T-helper 1 cell treated with Interleukin-12 subunit alpha and Interleukin-12 subunit beta and Interleukin-4 antibody, amounts not matched to agents 30 ng/mL and 1 ng/mL, for 36 hours (primary cell): ENCODE data around the gene GPATCH8. TPM values are rescaled to one million over a fixed set of nuclear protein-coding genes. Genes with fewer than 3 reads are reported as not detected.
"Not testable (repeated sequence)": the region's sequence is repeated elsewhere in the genome, so short reads cannot be mapped to it uniquely, and the experiment has no call there.

Experiments
- intact Hi-C: fragments of 100-400 bp; cut with micrococcal nuclease; formaldehyde crosslinking; loops from one replicate; pipeline ENCODE4 v1.15.1; 2024
- total RNA-seq: library from RNA; stranded (reverse); gene quantifications from 2 replicates; pipeline ENCODE4 v1.2.3, GENCODE V29; 2022

GPATCH8 gene
- total RNA-seq, 1 donor from 2014 or later, result 50.8 TPM

DNA sequence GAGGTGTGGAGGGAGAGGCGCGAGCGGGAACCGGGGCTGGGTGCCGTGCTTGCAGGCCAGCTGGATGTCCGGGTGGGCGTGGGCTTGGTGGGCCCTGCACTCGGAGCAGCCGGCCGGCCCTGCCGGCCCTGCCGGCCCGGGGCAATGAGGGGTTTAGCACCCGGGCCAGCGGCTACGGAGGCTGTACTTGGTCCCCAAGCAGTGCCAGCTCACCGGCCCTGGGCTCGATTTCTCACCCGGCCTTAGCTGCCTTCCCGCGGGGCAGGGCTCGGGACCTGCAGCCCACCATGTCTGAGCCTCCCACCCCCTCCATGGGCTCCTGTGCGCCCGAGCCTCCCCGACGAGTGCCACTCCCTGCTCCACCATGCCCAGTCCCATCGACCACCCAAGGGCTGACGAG is 24.7 kb upstream of the GPATCH8 start:
- intact Hi-C loops, result no loop called here

DNA sequence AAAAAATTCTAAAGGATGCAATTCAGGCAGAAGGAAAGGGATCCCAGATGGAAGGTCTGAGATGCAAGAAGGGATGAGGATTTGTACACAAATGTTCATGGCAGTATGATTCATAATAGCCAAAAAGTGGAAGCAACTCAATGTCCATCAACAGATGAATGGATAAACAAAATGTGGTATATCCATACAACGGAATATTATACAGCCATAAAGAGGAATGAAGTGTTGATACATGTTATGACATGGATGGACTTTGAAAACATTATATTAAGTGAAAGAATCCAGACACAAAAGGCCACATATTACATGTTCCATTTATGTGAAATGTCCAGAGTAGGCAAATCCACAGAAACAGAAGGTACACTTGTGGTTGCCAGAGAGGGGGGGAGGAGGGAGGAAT is 23.9 kb upstream of the GPATCH8 start:
- intact Hi-C loops, result no loop called here

DNA sequence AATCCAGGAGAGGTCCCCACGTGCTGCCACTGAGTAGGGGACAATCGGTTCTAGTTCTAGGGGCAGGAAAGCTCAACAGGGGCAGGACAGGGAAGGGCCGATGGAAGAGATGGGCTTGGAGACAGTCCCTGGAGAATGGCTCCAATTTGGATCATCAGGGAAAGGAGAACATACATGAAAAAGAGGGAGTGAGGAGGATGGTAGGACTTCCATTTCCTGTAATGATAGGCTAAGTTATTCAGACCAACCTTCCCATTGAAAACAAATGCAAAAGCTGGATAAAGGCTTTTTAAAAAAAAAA is 20.4 kb upstream of the GPATCH8 start:
- intact Hi-C loops, result no loop called here

DNA sequence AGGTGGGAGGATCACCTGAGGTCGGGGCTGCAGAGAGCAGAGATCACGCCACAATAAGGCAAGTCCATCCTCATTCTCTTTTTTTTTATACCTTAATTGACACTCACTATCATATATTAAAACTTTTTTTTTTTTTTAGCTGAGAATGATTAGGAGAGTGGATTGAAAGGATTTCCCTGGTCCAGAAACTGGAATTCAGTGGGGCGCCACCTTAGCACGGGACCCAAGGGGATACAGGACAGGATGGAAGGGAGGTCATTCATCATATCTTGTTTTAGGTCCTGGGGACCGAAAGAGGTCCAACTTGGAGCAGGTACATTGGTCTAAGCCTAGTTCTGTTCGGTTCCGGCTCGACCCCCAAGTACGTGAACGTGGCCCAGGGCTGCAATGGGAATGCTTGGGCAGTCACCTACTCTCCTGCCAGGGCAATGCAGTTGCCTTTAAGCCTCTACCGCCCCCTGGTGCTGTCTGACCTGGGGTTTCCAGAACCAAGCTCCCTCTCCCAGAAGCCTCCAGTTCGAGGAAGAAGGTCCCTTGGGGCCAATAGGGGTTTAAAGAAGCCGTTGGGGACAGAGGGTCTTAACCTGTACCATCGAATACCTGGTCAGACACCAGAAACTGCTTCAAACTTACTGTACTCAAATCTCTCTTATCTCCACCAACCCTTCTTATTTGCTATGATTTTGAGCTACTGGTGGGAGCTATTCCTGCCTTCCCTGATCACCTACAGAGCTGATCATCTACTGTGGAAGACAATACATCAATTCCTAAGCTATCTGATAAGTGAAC is 19.9 kb upstream of the GPATCH8 start:
- intact Hi-C loops, result no loop called here

DNA sequence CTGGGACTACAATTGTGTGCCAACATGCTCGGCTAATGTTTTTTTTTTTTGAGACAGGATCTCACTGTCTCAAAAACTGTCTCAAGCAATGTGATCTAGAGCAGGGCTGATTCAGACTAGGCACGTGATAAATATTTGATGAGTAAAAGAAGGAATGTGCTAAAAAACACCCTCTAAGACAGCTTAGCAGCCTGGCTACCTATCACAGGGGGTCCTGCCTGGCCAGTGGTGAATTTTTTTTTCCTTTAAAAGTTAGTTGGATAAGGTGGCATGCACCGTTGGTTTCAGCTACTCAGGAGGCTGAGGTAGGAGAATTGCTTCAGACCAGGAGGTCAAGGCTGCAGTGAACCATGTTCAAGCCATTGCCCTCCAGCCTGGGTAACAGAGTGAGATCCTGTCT is 14.8 kb upstream of the GPATCH8 start:
- intact Hi-C loops, result no loop called here

DNA sequence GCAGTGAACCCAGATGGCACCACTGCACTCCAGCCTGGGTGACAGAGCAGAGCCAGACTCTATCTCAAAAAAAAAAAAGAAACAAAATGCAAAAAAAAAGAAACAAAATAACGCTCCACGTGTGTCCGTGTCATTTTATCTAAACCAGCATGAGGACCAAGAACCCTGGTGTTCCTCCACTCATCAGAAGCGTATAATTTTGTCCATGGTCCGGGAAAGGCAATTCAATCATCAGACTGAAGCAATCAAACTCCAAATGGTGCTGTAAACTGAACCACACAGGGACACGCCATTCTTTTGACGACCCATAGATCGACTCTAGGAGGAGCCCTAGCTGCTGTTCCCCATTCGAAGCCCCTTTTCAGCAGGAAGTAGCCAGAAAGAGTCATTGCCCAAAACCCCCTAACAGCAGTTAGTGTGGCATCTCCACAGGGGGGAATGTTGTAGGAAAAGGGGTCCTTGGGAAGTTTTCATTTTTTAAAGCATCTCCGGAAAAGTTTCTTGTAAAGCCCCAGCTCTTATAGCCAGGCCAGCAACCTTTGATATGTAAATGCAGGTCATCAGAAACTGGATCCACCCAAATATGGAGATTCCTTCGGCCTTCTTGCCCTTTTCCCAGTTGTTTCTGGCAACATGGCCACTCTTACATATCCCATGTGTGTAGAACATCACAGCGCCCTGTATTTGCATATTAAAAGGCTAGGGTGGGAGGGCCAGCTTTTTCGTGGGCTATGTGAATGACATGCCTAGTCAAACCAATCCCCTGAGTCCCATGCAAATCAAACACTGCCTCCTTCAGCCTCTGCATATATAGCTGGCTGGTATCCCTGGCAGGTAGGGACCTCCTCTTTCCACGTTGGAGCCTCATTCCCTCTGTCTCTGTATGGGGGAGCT is 8.3 kb upstream of the GPATCH8 start:
- intact Hi-C loops, result not testable (repeated sequence)

DNA sequence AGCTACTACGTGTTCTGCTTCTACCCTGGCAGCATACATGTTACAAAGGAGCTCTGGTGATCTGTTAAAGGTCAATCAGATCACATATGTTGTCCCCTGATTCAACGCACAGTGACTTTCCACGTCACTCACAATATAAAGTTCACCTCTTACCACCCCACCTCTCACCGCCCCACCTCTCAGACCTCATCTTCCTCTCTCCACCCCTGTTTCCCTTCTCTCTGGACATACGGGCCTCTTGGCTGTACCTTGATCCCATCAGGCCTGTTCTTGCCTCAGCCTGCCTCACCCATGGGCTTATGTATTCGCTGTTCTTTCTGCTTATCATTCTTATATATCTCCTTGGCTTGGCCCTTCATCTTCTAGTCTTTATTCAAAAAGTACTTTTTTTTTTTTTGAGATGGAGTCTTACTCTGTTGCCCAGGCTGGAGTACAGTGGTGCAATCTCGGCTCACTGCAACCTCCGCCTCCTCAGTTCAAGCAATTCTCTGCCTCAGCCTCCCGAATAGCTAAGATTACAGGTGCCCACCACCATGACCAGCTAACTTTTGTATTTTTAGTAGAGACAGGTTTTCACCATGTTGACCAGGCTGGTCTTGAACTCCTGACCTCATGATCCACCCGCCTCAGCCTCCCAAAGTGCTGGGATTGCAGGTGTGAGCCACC is 3.9 kb upstream of the GPATCH8 start:
- intact Hi-C loops, result not testable (repeated sequence)

DNA sequence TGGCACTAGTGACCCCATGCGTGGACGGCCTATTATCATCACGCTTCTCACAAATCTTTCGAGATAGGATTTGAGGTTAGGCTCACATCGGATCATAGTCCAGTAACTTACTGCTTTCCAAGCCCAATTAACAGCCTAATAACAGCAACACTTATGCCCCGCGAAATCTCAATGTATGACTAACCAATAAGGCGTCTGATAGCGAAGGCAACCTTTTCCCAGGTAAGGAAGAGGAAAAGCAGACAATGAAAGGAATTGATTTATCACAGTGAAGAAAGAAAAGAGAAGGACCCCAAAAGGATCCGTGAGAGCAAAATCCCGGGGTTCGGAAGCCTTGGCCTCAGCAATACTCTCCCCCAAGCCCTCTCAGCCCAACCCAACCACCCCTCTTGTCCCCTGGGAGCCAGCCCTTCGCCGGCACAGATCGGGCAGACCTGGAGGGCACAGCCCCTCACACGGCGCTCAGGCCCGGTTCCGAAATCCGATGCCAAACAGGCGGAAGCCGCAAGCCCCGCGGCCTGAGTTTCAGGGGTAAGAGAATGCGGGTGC is 534 bp downstream of the GPATCH8 start:
- intact Hi-C loops, result loop anchor here (1.0 to 5.0 kb wide), 10 partner anchors 118 to 658 kb away; partner anchors contain the start of genes CCDC43, DBF4B, GRN and HDAC5

DNA sequence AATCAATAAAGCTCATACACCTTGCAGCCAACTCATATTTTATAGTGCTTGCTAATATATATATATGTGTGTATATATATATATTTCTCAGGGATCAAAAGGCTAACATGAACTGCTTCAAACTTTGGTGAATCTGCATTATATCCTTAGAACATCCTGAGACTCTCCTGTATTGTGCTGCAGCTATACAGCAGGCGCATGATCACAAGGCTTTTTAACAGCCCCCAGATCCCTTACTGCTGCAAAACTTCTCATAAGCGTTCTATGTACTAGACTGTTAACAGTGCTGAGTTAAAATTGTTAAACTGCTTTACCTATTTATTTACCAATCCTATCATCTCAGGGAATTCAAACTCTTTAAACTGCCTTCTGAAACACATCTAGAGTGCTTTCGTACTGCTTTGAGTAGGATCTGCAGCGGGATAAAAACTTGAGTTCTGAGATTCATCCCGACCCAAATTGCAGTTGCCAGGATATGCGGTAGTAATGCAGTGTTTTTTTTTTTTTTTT is 1.3 kb downstream of the GPATCH8 start:
- intact Hi-C loops, result loop anchor here (2.0 to 5.0 kb wide), 7 partner anchors 117 to 659 kb away; partner anchors contain the start of genes HDAC5, HEXIM2, NMT1 and TMEM101

DNA sequence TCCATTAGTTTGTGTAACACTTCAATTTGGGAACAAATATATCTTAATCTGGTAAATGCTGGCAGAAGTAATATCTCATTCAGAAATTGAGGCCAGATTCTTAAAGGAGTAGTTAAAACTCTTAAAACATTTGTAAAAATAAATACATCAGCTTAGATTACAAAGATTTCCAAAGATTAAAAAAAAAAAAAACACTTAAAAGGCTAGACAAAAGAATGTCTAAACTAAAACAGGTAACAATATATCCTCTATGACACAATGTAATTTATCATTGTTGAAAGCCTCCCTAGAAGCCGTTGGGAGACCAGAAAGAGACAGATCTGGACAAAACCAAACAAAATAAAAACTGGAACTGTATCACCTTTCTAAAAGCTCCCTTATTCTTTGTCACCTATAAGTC is 3.5 kb downstream of the GPATCH8 start:
- intact Hi-C loops, result loop anchor here (5.0 kb wide), 4 partner anchors 277 to 563 kb away; partner anchors contain the start of genes HDAC5 and NMT1

DNA sequence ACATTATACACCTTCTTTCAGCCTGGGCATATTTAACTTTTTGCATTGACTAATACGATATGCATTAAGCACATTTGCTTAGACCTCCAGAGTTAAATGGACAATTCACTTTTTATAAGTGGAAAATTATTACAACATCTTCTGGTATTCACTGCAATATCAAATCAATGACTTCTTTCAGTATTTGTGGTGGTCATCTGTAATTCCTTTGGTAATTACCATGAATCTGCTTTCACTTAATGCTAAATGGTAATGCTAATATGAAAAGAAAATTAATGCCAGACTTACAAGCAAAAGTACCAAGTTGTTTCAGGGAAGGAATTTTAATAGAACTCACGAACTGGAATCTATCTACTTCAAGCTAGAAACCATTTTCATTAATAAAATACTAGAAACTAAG is 6.4 kb downstream of the GPATCH8 start:
- intact Hi-C loops, result no loop called here

DNA sequence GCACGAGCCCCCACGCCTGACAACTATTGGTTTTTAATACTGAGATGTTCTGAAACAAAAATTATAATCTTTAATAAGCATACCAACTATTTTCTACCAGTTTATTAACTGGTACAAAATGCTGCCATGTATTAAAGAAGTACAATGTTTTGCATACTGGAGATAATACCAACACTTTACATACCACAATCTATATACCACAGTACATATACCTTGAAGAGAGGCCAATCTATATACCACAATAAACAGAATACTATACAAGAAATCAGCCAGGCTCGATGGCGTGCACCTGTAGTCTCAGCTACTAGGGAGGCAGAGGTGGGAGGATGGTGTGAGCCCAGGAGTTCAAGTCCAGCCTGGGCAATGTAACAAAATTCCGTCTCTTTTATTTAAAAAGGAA is 9.9 kb downstream of the GPATCH8 start:
- intact Hi-C loops, result no loop called here

DNA sequence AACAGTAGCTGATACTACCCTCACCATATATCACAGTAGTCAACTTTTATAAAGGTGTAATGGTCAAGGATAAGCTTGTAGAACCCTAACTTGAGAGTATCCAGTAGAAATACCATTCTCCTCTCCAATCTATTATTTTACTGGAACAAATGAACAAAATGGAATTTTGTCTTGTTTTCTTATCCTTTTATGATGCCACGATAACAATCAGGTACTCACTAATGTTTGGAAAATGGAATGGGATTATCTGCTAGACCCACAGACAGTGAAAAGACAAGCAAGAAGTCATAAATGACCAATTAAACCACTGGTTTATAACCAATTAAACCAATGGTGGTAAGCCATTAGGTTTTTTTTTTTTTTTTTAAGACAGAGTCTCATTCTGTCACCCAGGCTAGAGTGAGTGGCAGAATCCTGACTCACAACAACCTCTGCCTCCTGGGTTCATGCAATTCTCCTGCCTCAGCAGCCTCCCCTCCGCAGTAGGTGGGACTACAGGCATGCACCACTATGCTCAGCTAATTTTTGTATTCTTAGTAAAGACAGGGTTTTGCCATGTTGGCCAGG is 10.4 kb downstream of the GPATCH8 start:
- intact Hi-C loops, result no loop called here

DNA sequence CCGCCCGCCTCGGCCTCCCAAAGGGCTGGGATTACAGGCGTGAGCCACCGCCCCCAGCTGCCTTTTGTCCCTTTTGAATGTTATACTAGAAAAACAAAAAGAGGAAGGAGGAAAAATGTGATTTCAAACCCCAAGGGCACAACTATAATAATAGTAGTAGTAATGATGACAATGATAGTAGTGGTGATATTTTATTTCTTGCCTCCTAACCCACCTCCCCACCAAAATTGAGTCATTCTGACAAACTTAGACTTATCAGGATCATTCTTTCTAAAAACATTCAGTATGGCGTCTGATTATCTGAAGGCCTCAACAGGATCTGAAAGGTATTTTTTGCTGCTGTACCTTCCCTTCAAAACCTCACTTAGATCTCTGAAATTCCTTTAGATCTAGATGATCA is 13.6 kb downstream of the GPATCH8 start:
- intact Hi-C loops, result no loop called here

DNA sequence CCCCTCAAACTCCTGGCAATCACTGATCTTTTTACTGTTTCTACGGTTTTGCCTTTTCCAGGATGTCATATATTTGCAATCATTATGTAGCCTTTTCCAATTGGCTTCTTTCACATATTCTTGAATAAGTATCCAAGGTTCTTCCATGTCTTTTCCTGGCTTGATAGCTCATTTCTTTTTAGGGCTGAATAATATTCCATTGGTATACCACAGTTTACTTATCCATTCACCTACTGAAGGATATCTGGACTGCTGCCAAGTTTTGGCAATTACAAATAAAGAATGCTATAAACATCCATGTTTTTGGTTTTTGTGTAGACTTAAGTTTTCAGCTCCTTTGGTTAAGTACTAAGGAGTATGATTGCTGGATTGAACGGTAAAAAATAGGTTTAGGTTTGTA is 16.0 kb downstream of the GPATCH8 start:
- intact Hi-C loops, result no loop called here

DNA sequence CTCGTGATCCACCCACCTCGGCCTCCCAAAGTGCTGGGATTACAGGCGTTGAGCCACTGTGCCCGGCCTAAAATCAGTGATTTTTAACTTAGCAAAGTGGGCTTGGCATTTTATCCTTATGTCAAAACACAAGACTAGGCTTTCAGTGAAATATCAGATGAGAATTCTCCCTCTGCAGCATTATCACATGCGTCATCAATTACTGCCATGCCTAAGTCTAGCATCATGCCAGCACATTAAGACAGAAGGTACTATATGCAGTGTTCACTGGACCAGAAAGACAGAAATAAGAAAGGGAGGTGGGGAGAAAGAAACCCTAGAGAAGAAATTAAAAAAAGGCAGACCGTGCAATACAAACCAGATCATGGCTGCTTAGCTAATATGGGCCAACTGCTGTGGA is 29.8 kb downstream of the GPATCH8 start:
- intact Hi-C loops, result no loop called here

DNA sequence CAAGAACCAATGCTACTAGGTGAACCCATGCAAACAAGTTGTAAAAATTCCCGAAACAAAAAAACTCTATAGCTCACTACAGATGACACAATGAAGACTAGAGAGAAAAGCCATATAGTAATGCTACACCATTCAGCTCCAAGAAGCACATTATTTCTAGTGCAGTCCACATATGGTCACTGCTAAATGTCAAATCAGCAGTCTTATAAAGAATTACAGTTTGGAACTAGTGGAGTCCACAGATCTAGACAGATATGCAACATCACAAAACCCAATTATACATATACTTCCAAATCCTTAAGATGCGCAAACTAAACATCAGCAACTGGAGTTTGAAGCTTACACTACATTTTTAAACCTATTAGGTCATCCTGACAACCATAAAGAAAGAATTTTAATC is 33.5 kb downstream of the GPATCH8 start:
- intact Hi-C loops, result no loop called here

DNA sequence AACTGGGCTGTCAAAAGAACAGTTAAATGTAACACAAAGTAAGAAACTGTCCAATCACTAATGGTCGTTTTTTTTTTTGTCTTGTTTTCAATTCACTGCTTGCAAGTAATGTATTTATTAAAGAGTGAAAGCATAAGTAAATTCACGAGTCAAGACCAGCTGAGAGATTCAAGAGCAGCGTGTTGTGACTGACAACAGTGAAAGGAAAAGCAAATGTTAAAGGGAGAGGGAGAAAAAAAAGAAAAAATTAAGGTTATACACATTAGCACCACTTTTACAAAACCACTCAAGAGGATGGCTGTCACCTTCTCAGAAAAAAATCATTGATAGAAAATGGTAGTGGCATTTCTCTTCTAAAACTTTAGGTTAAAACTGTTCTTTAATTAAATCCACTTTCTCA is 36.1 kb downstream of the GPATCH8 start:
- intact Hi-C loops, result no loop called here

DNA sequence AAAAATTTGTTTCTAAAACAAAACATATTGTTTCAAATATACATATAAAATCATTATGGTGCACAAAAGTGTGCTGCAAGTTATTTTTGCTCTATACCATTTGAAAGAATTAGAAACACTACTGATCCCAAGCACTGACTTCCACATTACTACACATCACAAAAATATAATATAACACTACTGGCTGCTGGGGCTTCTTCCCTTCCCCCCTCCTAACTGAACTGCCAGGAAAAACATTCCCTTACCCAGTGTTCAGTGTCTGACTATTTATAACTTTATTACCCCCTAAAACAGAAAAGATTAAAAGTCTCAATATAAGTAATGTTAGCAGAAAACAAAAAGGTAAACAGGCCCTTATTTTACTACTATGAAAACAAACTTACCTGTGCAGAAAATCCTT is 36.9 kb downstream of the GPATCH8 start:
- intact Hi-C loops, result no loop called here

DNA sequence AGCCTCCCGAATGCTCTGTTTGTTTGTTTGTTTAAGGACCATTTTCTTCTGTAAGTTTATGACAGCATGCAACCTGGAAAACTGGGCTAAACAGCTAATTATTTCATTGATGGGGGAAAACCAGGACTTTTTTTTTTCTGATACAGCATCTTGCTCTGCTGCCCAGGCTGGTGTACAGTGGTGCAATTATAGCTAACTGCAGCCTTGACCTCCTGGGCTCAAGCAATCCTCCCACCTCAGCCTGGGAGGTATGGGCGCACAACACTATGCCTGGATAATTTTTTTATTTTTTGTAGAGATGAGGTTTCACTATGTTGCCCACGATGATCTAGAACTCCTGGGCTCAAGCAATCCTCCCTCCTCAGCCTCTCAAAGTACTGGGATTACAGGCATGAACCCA is 37.3 kb downstream of the GPATCH8 start:
- intact Hi-C loops, result no loop called here

DNA sequence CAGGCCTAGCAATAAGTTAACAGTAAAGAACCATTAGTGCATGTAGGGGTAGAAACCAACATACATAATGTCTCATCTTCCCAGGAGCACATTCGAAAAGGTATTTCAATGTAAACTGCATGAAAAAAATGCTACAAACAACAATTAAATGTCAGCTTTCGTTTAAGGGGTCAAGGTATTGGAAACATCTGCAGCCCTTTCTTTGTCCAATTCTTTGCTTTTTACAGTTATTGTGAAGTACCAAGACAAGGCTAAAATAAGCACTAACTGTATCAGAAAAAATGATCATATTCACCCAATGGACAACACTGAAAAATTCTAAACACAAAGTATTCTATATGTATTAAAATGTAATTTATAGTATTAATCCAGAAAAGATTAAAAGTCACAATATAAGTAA is 37.9 kb downstream of the GPATCH8 start:
- intact Hi-C loops, result no loop called here
